ENCODE measurements around the gene PARD3B. TPM values are rescaled to one million over a fixed set of nuclear protein-coding genes. Genes with fewer than 3 reads are reported as not detected.

PARD3B gene
- total RNA-seq, 1 experiment from 2014 or later, result 6.4 TPM

GRCh38 chr2:205535001-205535400, 989.7 kb downstream of the PARD3B start:
- Mint-ChIP-seq H3K27me3 (ENCODE audit: low read depth) (no peaks in the 10 kb centered on the region), H3K27ac (no peak overlapping the region), H3K4me3 (no peak overlapping the region), H3K4me1 (peaks cover 29 to 35% of the 10 kb centered on the region in 2 experiments), H3K36me3 (ENCODE audit: insufficient read depth in 1 of 3, low read depth in 3 of 3) (peaks cover 0 to 2% (median 0%) of the 10 kb centered on the region in 3 experiments; a peak in 1 of 7 replicates), H3K9me3 (no peaks in the 10 kb centered on the region)
- Histone ChIP-seq H3K4me2 (ENCODE audit: insufficient read depth, insufficient read length, low read length) (no peak overlapping the region), H3K79me1 (ENCODE audit: insufficient read depth, low read depth, low read length, poor library complexity, severe bottlenecking) (no peaks in the 10 kb centered on the region), H3K9ac (ENCODE audit: extremely low read depth, insufficient read length, low read length) (no peak overlapping the region), H3K27me3 (ENCODE audit: insufficient read depth, low read length) (no peaks in the 10 kb centered on the region), H3K23ac (ENCODE audit: insufficient read length, low read depth, low read length) (no peak overlapping the region), H2BK12ac (ENCODE audit: insufficient read length, low read depth, low read length) (no peak overlapping the region), H3K14ac (ENCODE audit: insufficient read depth, low read length) (no peak overlapping the region), H2AFZ (ENCODE audit: low read length) (no peak overlapping the region), H2BK15ac (ENCODE audit: low read depth, low read length) (no peak overlapping the region), H2BK20ac (ENCODE audit: low read depth, low read length, poor library complexity, severe bottlenecking) (no peak overlapping the region), H3K23me2 (ENCODE audit: insufficient read length, low read depth, low read length, poor library complexity, severe bottlenecking) (no peaks in the 10 kb centered on the region), H3K18ac (ENCODE audit: insufficient read length, low read depth, low read length) (no peak overlapping the region), H3K4me1 (ENCODE audit: insufficient read depth, low read length) (no peaks in the 10 kb centered on the region), H4K5ac (ENCODE audit: insufficient read length, low read depth, low read length) (no peak overlapping the region), H3K4ac (ENCODE audit: low read depth, low read length) (no peak overlapping the region), H2AK5ac (ENCODE audit: insufficient read length, low read length) (no peak overlapping the region), H3T11ph (ENCODE audit: low read length) (no peak overlapping the region), H3K9me3 (ENCODE audit: control insufficient read depth, low read depth, low read length) (no peaks in the 10 kb centered on the region), H4K91ac (ENCODE audit: insufficient read length, low read depth, low read length) (no peak overlapping the region), H2BK120ac (ENCODE audit: low read depth, low read length, poor library complexity, severe bottlenecking) (no peak overlapping the region), H3K56ac (ENCODE audit: insufficient read length, low read depth, low read length) (no peak overlapping the region), H3K27ac (ENCODE audit: insufficient read length, low read depth, low read length) (no peak overlapping the region), H3K79me2 (ENCODE audit: insufficient read depth, low read length) (no peaks in the 10 kb centered on the region), H4K20me1 (ENCODE audit: control insufficient read depth, insufficient read depth, insufficient read length) (no peaks in the 10 kb centered on the region), H4K8ac (replicated peaks; ENCODE audit: insufficient read length, low read depth, low read length) (no peak overlapping the region), H2BK5ac (ENCODE audit: insufficient read length, low read length) (no peak overlapping the region)
- no peak for DNase-seq
- no CpG with 5 or more reads among the region's 3 CpGs for WGBS (ENCODE audit: extremely low coverage, insufficient read length, low lambda C conversion rate)
- no peak for TF ChIP-seq CTCF (conservative IDR thresholded peaks at IDR 0.05)

Measured in H9 (cell line).